PC-9 (cell line): ENCODE data around the gene PPM1K. TPM values are rescaled to one million over a fixed set of nuclear protein-coding genes. Genes with fewer than 3 reads are reported as not detected.

Source experiments
- BruUV-seq: library from RNA; stranded (reverse); fragments of 400-500 nt; replicated peaks from 2 replicates; lab custom pipeline; 2021; lab: Mats Ljungman, UMichigan
- CTCF ChIA-PET: fragments of 300-600 bp; sonication (Branson Sonifier 250); formaldehyde crosslinking; loops from one replicate; lab custom pipeline; 2022; ENCODE audit warnings: antibody characterized with exemption; lab: Charles Lee
- POLR2A ChIA-PET: fragments of 300-600 bp; sonication (Branson Sonifier 250); formaldehyde crosslinking; loops from one replicate; lab custom pipeline; 2022; ENCODE audit warnings: antibody characterized with exemption; ENCODE audit not compliant: unreplicated experiment; lab: Charles Lee
- DNase-seq, 2 experiments: peaks; one replicate each; pipeline versions ENCODE4 v3.0.0 to v3.0.0-alpha.2; 2015 to 2022; ENCODE audit warnings: mixed read lengths in 1 of 2
- H2AFZ ChIP-seq: fragments of 200-600 bp; sonication (generic); 2 replicates; pipeline ENCODE4 v1.8.1; 2017; ENCODE audit warnings: antibody characterized with exemption
- H3F3A ChIP-seq: fragments of 200-600 bp; sonication (generic); 2 replicates; pipeline ENCODE4 v1.8.1; 2017; ENCODE audit warnings: antibody characterized with exemption, mild to moderate bottlenecking, low read depth; ENCODE audit not compliant: insufficient read depth
- H3K27ac ChIP-seq: fragments of 200-600 bp; sonication (generic); 2 replicates; pipeline ENCODE4 v1.6.1; 2016; ENCODE audit warnings: mixed run types
- H3K27me3 ChIP-seq: fragments of 200-600 bp; sonication (generic); 2 replicates; pipeline ENCODE4 v1.6.1; 2016; ENCODE audit warnings: low read depth, mixed run types; ENCODE audit not compliant: insufficient read depth
- H3K36me3 ChIP-seq: fragments of 200-600 bp; sonication (generic); 2 replicates; pipeline ENCODE4 v1.6.1; 2016; ENCODE audit warnings: low read depth, mixed run types
- H3K4me1 ChIP-seq: fragments of 200-600 bp; sonication (generic); replicated peaks from 2 replicates; pipeline ENCODE4 v1.6.1; 2016; ENCODE audit warnings: mixed run types; ENCODE audit not compliant: insufficient read depth
- H3K4me2 ChIP-seq: fragments of 200-600 bp; sonication (generic); 2 replicates; pipeline ENCODE4 v1.6.1; 2017; ENCODE audit warnings: mixed run types
- H3K4me3 ChIP-seq: fragments of 200-600 bp; sonication (generic); 2 replicates; pipeline ENCODE4 v1.6.1; 2016; ENCODE audit warnings: mixed run types
- H3K79me2 ChIP-seq: fragments of 200-600 bp; sonication (generic); 2 replicates; pipeline ENCODE4 v1.6.1; 2017; ENCODE audit warnings: low read depth, mixed run types
- H3K9me2 ChIP-seq: fragments of 200-600 bp; sonication (generic); 2 replicates; pipeline ENCODE4 v1.8.1; 2017; ENCODE audit warnings: mild to moderate bottlenecking; ENCODE audit not compliant: insufficient read depth
- H3K9me3 ChIP-seq: fragments of 200-600 bp; sonication (generic); 2 replicates; pipeline ENCODE4 v1.8.1; 2016; ENCODE audit warnings: low read depth; ENCODE audit not compliant: insufficient read depth
- H4K20me1 ChIP-seq: fragments of 200-600 bp; sonication (generic); 2 replicates; pipeline ENCODE4 v1.8.1; 2017; ENCODE audit not compliant: insufficient read depth
- CTCF ChIP-seq: fragments of 200-600 bp; sonication (generic); conservative IDR thresholded peaks from 2 replicates; pipeline ENCODE4 v1.6.1; 2017; ENCODE audit warnings: mixed run types, antibody characterized with exemption, mild to moderate bottlenecking, moderate library complexity
- EZH2 ChIP-seq: fragments of 200-600 bp; sonication (generic); IDR thresholded peaks from 2 replicates; pipeline ENCODE4 v1.8.0; 2017; ENCODE audit warnings: antibody characterized with exemption, low read depth
- intact Hi-C: fragments of 100-400 bp; cut with micrococcal nuclease; formaldehyde crosslinking; loops from one replicate; pipeline ENCODE4 v1.10.0; 2022; ENCODE audit not compliant: unreplicated experiment
- total RNA-seq: library from RNA; stranded (reverse); gene quantifications from 2 replicates; pipeline ENCODE4 v1.2.3, GENCODE V29; 2021

PPM1K gene
- total RNA-seq, 1 experiment from 2014 or later: 5.7 TPM

GRCh38 chr4:88277711-88278225 is 6.6 kb downstream of the PPM1K start:
- TF ChIP-seq CTCF (no peak), EZH2 (no peak)
- CTCF ChIA-PET: no interaction called here
- H3K4me1 ChIP-seq: peaks cover 13% of the 10 kb centered on the region
- no peaks in the 10 kb centered on the region for H3K9me3 ChIP-seq
- H3K27ac ChIP-seq: no peak overlapping the region
- H3F3A ChIP-seq: no peaks in the 10 kb centered on the region
- no peak overlapping the region for H3K4me3 ChIP-seq
- H4K20me1 ChIP-seq: no peaks in the 10 kb centered on the region
- no peaks in the 10 kb centered on the region for H3K79me2 ChIP-seq
- POLR2A ChIA-PET: no interaction called here
- no peaks in the 10 kb centered on the region for H3K9me2 ChIP-seq
- no TSS peak for BruUV-seq
- H3K36me3 ChIP-seq: no peaks in the 10 kb centered on the region
- no peak overlapping the region for H3K4me2 ChIP-seq
- no peaks in the 10 kb centered on the region for H3K27me3 ChIP-seq
- H2AFZ ChIP-seq: no peak overlapping the region
- intact Hi-C loops: no loop called here
- DNase-seq: no peak

GRCh38 chr4:88276952-88277710 is 7.2 kb downstream of the PPM1K start:
- Histone ChIP-seq H3K27me3 (no peaks in the 10 kb centered on the region), H3K4me2 (no peak overlapping the region), H4K20me1 (no peaks in the 10 kb centered on the region), H3K4me3 (no peak overlapping the region), H3K79me2 (no peaks in the 10 kb centered on the region), H3K36me3 (no peaks in the 10 kb centered on the region), H3K4me1 (peaks cover 8% of the 10 kb centered on the region), H3F3A (no peaks in the 10 kb centered on the region), H3K27ac (no peak overlapping the region), H3K9me2 (no peaks in the 10 kb centered on the region), H2AFZ (no peak overlapping the region), H3K9me3 (no peaks in the 10 kb centered on the region)
- CTCF ChIA-PET: no interaction called here
- TF ChIP-seq CTCF (no peak), EZH2 (no peak)
- POLR2A ChIA-PET: no interaction called here
- BruUV-seq: no TSS peak
- intact Hi-C loops: no loop called here
- DNase-seq: no peak

GRCh38 chr4:88275949-88276515 is 8.3 kb downstream of the PPM1K start:
- H3K9me2 ChIP-seq: no peaks in the 10 kb centered on the region
- no TSS peak for BruUV-seq
- TF ChIP-seq CTCF (no peak), EZH2 (no peak)
- no peaks in the 10 kb centered on the region for H3K79me2 ChIP-seq
- CTCF ChIA-PET: no interaction called here
- H3K36me3 ChIP-seq: no peaks in the 10 kb centered on the region
- no peaks in the 10 kb centered on the region for H3K9me3 ChIP-seq
- DNase-seq: no peak
- POLR2A ChIA-PET: no interaction called here
- H3K27ac ChIP-seq: no peak overlapping the region
- no peak overlapping the region for H2AFZ ChIP-seq
- no peak overlapping the region for H3K4me2 ChIP-seq
- H3F3A ChIP-seq: no peaks in the 10 kb centered on the region
- no peak overlapping the region for H3K4me3 ChIP-seq
- H4K20me1 ChIP-seq: no peaks in the 10 kb centered on the region
- H3K4me1 ChIP-seq: no peaks in the 10 kb centered on the region
- no peaks in the 10 kb centered on the region for H3K27me3 ChIP-seq
- intact Hi-C loops: no loop called here
